ENCODE results near the gene RAB36.

RAB36 gene

GRCh38 chr22:23108249-23109078 lies 36.8 kb upstream of the RAB36 start:
- no peak for DNase-seq (ENCODE audit: low spot score)

DNA sequence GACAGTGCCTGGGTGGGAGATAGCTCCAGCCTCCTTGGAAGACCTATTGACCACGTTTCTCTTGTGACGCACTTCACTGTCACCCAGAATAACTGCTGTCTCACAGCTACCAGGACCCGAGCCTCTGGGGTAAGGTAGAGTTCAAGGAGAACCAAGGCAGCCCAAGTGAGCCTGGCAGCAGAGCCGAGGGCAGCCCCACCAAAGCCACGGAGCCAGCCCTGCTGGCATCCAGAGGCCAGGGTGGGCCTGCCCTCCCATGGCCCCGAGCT lies 36.3 kb upstream of the RAB36 start:
- DNase-seq (ENCODE audit: low spot score): no peak

DNA sequence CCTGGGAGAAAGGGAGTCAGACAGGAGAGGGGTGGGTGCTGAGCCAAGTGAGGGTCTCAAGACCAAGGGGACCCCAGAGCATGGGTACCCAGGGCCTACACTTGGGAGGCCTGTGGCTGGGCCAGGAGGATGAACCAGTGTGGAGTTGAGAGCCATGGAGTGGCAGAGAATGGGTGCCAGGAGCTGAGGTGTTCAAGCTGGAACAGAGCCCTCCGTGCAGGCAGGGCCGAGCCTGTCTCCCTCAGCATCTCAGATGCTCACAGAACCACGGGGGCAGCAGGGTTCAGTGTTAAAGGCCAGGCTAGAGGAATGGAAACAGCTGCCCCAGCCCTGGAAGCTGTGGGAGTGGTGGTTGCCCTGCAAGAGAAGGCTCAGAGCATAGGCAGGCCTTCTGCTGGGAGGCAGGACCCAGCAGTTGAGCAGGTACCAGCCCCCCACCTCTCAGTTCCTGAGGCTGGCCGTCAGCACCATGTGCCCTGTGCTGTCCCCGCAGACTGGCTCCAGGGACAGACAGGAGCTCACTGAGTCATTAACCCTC lies 35.8 kb upstream of the RAB36 start:
- DNase-seq (ENCODE audit: low spot score): no peak

GRCh38 chr22:23110190-23110921 lies 34.9 kb upstream of the RAB36 start:
- peak; percentile 52 for DNase-seq (ENCODE audit: low spot score)

- no peak for DNase-seq (ENCODE audit: low spot score)
Measured at GRCh38 chr22:23110922-23111527, 34.3 kb upstream of the RAB36 start.

DNA sequence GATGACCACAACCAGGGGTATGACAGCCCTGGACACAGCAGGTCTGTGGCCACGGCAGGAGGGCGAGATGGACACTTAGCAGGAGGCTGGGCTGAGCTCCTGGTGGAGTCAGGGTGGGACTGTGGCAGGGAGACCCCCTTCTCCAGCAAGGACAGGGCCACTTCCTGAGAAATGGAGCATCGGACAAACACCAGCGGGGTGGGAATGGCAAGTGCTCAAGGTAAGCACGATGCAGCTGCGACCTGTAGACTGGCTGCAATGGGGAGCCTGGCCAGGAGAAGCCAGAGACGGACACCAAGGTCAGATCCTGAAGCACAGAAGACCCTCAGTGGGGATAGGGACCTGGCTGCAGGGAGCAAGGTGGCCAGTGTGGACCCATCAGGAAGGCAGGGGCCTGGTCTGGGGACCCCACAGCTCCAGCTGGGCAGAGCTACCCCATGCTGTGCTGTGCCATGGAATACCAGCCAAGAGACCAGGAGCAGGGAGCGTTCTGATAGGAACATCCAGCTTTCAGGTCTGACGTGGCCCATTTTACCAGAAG lies 32.7 kb upstream of the RAB36 start:
- DNase-seq (ENCODE audit: low spot score): no peak

DNA sequence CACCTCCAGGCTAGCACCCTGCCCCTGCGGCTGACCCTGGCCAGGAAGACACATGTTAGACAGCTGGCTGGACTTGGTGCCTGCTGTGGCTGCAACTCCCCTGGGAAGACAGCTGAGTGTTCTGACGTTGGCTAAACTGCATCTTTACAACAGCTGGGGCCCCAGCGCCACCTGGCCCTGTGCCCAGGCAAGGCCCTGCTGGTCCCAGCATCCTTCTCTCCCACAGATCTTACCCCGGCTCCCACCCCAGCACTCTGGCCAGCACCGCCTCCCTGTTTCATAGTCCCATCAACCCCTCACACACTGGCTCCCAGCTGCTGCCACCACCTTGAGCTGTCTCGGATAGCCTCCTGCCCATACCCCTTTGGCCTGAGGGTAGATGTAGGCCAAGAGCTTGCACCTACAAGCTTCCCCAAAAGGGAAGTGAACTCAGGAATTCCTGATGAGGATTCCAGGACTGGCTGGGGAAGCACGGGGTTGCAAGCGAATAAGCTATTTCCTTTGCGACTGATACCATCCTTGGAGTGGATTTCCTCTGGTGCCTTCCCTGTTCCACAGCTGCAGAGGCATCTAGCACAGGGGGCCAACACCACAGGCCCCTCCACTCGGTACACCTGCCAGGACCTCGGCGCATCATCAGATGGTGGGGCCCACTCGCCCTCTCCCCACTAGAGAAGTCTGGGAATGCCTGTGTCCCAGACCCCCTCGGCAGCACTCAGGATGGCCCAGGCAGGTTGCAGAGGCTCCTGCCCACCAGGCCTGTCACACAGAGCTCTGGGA lies 32.0 kb upstream of the RAB36 start:
- peak; percentile 73 for DNase-seq (ENCODE audit: low spot score)

- DNase-seq (ENCODE audit: low spot score): peak; percentile 25
Measured at GRCh38 chr22:23113847-23114720, 31.2 kb upstream of the RAB36 start.

- no peak for DNase-seq (ENCODE audit: low spot score)
Measured at GRCh38 chr22:23114721-23115020, 30.6 kb upstream of the RAB36 start.

GRCh38 chr22:23115369-23115768 lies 29.9 kb upstream of the RAB36 start:
- DNase-seq (ENCODE audit: low spot score): no peak

- DNase-seq (ENCODE audit: low spot score): peak; percentile 66
Measured at GRCh38 chr22:23115825-23116494, 29.3 kb upstream of the RAB36 start.

GRCh38 chr22:23116506-23117263 lies 28.6 kb upstream of the RAB36 start:
- no peak for DNase-seq (ENCODE audit: low spot score)

GRCh38 chr22:23117275-23117674 lies 28.0 kb upstream of the RAB36 start:
- DNase-seq (ENCODE audit: low spot score): no peak

- DNase-seq (ENCODE audit: low spot score): no peak
Measured at GRCh38 chr22:23117891-23118646, 27.2 kb upstream of the RAB36 start.

DNA sequence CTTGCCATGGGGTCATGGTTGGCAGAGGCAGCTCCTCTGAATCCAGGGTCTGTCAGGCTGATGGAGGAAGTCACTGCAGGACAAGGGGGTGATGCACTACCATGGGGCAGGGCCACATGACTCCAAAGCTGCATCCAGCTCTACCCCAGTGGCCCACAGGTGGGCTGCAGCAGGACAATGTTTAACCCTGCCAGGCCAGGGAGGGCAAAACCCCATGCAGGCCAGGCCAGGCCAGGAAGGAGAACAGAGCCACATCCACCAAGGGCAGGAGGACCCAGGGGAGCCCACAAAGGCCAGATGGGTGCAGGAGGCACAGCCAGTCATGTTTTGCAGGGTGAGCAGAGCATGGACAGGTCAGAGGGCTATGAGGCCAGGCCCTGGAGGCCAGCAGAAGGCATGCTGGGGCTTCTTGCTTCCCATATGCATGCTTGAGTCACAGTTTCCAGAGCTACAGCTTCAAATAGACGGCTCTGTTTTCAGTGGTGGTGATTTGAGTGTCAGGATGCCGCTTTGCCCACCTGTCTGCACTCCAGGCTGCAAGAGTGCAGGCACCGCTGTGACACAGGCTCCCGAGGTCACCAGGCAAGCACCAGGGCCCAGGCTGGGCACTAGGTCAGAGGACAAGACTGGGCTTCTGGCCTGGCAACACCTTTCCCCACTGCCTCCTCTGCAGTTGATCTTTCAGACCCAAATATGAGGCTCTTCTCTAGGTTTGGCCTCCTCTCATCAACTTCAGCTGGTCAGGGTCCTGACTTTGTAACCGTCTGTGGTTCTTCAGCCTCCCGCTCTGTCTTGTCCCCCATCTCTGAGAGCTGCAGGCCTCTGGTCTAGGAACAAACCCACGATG lies 26.4 kb upstream of the RAB36 start:
- no peak for DNase-seq (ENCODE audit: low spot score)

- no peak for DNase-seq (ENCODE audit: low spot score)
Measured at GRCh38 chr22:23119494-23120414, 25.5 kb upstream of the RAB36 start.

DNA sequence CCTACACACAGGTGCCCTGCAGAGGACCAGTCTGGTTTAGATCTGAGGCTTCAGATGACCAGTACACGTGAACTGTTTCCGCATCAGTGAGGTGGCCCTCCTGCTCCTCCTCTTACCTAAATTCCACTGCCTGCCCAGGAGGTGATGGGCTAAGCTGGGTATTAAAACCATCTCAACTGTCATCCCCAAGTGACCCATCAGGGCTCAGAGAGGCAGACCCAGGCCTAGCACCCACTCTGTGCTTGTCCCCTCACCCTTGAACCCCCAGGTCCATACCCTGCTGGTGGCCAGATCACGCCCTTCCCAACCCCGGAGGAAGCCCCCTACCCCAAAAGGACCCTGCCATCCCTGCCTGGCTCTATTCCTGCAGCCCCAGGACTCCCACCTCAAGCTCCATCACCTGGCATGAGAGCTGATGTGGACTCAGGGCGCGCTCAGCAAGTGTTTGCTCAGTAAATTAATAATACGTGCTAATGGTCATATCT lies 24.8 kb upstream of the RAB36 start:
- DNase-seq (ENCODE audit: low spot score): no peak

Data from NAMALWA (cell line).